HG03439 (cell line): Measurements from ENCODE around the gene BEGAIN.

Experiments used
- ATAC-seq: cut with Tn5 transposase; IDR thresholded peaks from one replicate; pipeline ENCODE4 v1.9.1; 2021; ENCODE audit warnings: mild to moderate bottlenecking, moderate library complexity; ENCODE audit not compliant: unreplicated experiment

Gene BEGAIN

GRCh38 chr14:100553471-100553870, 33.7 kb downstream of the BEGAIN start:
- ATAC-seq = no peak

GRCh38 chr14:100552524-100553125, 34.6 kb downstream of the BEGAIN start:
- ATAC-seq = no peak

DNA sequence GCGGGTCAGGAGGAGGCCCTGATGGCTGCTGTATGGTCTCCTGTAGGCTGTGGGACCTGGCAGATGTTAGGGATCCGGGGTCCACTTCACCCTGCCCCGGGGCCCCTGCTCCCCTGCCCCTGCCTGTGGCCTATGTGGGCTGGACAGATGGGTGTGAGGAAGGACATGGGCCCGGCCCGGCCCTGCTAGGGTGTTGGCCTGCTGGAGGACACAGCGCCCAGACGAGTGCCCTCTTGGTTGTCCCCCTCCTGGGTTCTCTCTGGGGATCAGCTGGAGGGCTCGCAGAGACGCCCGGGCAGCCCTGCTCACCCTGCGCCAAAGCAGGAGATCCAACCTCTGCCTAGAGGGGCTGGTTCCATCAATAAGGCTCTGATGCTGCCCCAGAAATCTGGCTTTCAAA, 36.2 kb downstream of the BEGAIN start:
- ATAC-seq = no peak

- no peak for ATAC-seq
Observed at GRCh38 chr14:100549834-100550625, 37.2 kb downstream of the BEGAIN start.

- ATAC-seq = no peak
Observed at GRCh38 chr14:100548939-100549338, 38.3 kb downstream of the BEGAIN start.

GRCh38 chr14:100548295-100548655, 38.9 kb downstream of the BEGAIN start:
- no peak for ATAC-seq

DNA sequence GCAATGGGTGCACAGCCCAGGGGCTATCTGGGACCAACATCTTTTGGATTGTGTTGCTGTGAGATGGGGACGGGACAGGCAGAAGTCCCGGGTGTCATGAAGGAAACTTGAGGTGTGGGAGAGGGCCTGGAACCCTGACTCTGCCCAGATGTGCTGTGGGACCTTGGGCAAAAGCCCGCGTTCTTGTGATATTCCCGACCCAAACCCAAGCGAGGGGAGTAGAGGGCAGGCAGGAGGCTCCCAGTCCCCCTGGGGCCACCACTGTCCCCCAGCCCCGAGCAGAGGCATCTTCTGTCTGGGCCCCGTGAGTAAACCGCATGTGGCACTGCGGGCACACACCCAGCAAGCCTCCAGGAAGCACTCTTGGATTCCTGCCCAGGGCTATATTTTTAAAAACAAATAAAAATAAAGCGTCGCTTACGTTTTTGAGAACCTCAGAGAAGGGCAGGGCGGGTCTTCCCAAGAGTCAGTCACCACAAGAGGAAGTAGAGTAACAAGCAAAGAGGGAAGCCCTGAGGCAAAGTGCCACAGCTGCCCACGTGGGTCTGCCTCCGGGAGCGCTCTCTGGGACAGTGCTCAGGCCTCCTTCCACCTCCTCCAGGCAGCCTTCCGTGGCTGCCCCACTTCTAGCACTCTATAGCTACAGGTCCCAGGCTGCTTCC, 39.5 kb downstream of the BEGAIN start:
- ATAC-seq = no peak

DNA sequence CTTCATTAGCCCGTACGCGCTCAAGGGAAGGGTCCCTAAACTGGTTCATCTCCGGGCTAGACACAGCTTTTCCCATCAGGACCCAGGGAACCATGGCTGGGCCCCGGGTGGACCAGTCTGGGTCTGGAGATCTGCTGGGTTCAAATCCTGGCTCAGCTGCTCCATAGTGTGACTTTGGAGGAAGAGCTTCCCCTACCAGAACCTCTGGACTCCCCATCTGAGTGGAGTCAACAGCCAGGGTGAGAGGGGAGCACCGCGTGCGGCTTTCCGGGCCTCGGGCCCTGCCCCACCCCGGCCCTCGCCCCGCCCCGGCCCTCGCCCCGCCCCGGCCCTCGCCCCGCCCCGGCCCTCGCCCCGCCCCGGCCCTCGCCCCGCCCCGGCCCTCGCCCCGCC, 41.2 kb downstream of the BEGAIN start:
- no peak for ATAC-seq

DNA sequence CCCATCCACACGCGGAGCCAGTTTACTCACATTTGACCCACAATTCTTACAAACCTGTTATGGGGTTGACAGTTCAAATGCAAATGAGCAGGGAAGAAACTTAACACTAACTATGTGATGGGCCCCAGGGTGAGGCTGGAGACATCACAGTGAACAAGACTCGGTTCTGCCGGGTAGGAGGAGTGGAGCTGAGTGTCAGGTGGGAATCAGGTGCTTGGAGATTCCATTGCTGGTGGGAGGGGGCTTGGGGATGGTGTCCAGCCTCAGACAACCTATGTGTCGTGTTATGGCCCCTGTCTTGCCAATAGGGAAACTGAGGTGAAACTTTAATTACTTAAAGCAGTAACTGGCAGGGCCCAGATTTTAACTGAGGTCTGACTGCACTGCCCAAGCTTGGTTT, 41.9 kb downstream of the BEGAIN start:
- ATAC-seq = no peak

- no peak for ATAC-seq
Observed at GRCh38 chr14:100544506-100545141, 42.6 kb downstream of the BEGAIN start.

GRCh38 chr14:100543471-100544455, 43.5 kb downstream of the BEGAIN start:
- ATAC-seq = no peak

DNA sequence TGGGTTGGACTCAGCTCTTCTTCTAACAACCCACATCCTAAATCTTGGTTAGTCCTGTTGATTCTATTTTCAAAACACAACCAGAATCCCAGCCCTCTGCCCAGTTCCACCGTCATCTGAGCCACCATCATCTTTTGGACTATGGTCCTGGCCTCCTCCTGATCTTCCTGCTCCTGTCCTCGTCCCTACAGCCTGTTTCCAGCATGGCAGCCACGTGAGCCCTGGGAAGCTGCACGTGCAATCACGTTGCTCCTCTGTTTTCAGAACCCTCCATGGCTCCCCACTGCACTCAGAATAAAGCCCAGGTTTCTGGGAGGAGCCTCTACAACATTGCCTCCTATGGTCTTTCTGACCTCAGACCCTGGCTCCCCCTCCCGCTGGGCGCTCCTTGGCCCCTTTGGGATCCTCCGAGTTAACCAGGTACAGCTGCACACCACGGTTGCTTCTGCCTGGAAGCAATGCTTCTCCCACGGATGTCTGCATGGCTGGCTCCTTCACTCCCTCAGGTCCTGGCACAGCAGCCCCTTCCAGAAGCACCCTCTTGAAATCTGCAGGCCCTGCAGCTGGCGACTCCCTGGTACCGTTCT, 44.5 kb downstream of the BEGAIN start:
- no peak for ATAC-seq

DNA sequence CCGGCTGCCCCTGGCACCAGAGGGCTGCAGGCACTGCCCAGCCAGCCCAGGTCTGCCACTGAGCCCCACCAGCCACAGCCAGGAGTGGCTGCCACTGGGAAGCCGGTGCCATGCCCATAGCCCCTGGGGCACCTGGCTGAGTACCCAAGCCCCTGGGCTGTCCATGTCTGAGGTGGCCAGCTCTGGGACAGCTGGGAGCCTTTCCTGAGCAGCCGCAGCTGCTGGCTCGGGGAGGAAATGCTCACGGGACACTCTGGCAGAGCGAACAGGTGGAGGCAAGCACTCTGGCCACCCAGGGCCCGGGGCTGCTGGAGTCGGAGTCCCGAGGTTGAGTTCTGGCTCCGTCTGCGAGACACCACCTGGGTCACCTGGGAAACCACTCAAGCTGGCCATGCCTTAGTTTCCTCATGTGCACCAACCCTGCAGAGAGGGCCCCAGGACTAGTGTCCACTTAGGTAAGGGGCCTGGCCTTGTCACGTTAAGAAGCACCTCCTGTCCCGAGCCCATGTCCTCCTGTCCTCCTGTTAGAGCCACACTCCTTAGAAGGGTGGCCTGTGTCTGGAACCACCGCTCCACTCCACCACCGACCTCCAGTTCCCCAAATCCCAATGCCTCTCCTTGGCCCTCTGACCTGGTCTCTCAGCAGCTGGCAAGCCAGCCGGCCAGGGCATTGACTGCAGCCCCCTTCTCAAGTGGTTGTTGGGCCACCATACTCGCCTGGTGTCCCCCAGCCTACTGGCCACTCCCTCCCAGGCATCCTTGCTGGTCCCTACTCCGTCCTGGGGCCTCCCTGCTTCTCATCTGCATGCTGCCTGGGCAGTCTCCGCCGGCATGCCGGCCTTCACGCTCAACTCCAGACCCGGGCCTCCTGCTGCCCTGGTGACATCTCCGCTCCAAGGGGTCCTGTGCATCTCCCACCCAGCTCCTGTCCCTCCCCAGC, 45.3 kb downstream of the BEGAIN start:
- no peak for ATAC-seq

DNA sequence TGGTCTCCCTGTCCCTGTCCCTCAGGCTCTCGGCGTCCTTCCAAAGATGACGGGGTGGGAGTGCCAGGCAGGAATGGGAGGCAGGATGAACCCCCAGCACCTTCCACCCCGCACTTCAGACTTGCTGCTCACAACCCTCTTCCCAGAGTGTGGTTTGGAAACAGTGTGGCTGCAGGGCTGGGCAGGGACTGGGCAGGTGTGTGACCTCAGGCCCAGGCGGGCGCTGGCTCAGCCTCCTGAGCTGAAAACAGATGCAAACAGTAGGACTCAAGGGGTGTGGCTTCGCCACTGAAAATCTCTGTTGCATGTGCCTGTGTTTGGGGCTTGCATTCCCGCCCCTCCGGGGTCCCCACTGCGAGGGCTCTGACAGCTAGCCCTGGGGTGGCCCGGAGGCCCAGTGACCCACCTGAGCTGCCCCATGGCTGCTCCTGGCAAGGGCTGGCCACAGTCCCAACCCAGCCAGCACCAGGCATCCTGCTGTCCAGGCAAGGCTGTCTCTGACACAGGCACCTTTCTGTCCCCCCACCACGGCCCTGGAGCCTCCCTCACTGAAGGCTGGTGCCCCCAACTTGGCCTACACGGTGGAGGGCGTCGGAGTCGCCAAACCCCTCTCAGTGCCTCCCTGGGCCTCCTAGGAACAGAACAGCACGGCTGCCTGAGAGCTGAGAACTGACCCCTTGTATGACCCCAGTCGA, 46.1 kb downstream of the BEGAIN start:
- no peak for ATAC-seq

DNA sequence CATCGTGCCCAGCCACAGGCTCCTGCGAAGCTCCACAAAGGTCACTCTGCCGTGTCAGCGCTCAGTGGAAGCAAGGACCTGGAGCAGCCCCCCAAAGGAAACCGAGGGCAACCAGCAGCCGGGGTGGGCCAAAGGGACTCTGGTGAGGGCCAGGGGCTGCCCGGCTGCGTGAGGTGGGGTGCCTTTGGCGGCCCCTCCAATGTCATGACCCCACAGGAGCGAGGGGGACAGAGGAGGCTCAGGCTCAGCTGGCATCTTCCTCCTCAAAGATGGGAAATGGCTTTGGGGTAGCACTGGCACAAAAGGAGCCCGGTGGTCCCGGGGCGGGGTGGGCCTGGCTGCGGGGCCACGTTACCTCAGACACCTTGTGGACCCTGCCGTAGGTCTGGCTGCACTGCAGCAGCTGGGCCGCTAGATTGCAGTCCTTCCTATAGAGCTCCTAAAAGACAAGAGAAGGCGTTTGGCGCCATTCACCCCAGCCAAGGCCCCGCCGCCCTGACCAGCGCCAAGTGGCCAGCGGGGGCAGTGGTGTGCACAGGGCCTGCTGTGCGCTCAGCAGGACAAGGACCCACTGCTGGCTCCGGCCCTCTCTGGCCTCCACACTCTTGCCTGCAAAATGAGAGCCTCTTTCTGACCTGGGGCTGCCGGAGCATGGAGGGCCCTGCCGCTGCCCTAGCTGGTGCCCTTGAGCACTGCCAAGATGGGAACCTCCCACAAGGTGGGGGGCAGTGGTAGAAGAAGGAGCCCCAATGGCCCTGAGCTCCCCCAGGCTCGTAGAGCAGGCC, 46.9 kb downstream of the BEGAIN start:
- ATAC-seq = no peak

GRCh38 chr14:100539766-100540140, 47.5 kb downstream of the BEGAIN start:
- ATAC-seq = no peak

GRCh38 chr14:100539003-100539660, 48.1 kb downstream of the BEGAIN start:
- no peak for ATAC-seq
